ENCODE results near the gene LYPD6. TPM values are rescaled to one million over a fixed set of nuclear protein-coding genes. Genes with fewer than 3 reads are reported as not detected.

Gene LYPD6
- total RNA-seq, 1 donor from 2014 or later = 16.4 TPM

- Mint-ChIP-seq H3K27ac (peak overlapping the region; percentile 85), H3K4me3 (no peak overlapping the region), H3K27me3 (no peaks in the 10 kb centered on the region), H3K36me3 (peaks cover 18% of the 10 kb centered on the region), H3K9me3 (no peaks in the 10 kb centered on the region), H3K4me1 (ENCODE audit: unreplicated experiment) (peaks cover 40% of the 10 kb centered on the region)
- no peak for DNase-seq (ENCODE audit: extremely low spot score, unreplicated experiment)
- TF ChIP-seq CTCF (conservative IDR thresholded peaks at IDR 0.05) = no peak
These were observed 93.2 kb downstream of the LYPD6 start for GRCh38 chr2:149423630-149424029.

- Mint-ChIP-seq H3K27ac (peak overlapping the region; percentile 8), H3K4me3 (no peak overlapping the region), H3K4me1 (ENCODE audit: unreplicated experiment) (peaks cover 33% of the 10 kb centered on the region), H3K36me3 (peaks cover 16% of the 10 kb centered on the region), H3K9me3 (no peaks in the 10 kb centered on the region), H3K27me3 (no peaks in the 10 kb centered on the region)
- DNase-seq (ENCODE audit: extremely low spot score, unreplicated experiment) = no peak
- TF ChIP-seq CTCF (conservative IDR thresholded peaks at IDR 0.05) = no peak
These were observed 97.0 kb downstream of the LYPD6 start for GRCh38 chr2:149427387-149427786.

GRCh38 chr2:149428783-149429182, 98.4 kb downstream of the LYPD6 start:
- Mint-ChIP-seq H3K27ac (no peak overlapping the region), H3K4me1 (ENCODE audit: unreplicated experiment) (peaks cover 29% of the 10 kb centered on the region), H3K36me3 (peaks cover 12% of the 10 kb centered on the region), H3K4me3 (no peak overlapping the region), H3K27me3 (no peaks in the 10 kb centered on the region), H3K9me3 (no peaks in the 10 kb centered on the region)
- no peak for TF ChIP-seq CTCF (conservative IDR thresholded peaks at IDR 0.05)
- no peak for DNase-seq (ENCODE audit: extremely low spot score, unreplicated experiment)

- TF ChIP-seq CTCF (conservative IDR thresholded peaks at IDR 0.05) = no peak
- DNase-seq (ENCODE audit: extremely low spot score, unreplicated experiment) = no peak
- Mint-ChIP-seq H3K27ac (no peak overlapping the region), H3K4me3 (no peak overlapping the region), H3K27me3 (no peaks in the 10 kb centered on the region), H3K36me3 (peaks cover 6% of the 10 kb centered on the region), H3K9me3 (peaks cover 5% of the 10 kb centered on the region), H3K4me1 (ENCODE audit: unreplicated experiment) (peaks cover 29% of the 10 kb centered on the region)
These were observed 100.7 kb downstream of the LYPD6 start for GRCh38 chr2:149430743-149431736.

GRCh38 chr2:149438330-149438960, 108.1 kb downstream of the LYPD6 start:
- no peak for TF ChIP-seq CTCF (conservative IDR thresholded peaks at IDR 0.05)
- peaks cover 29% of the 10 kb centered on the region for H3K4me1 Mint-ChIP-seq (ENCODE audit: unreplicated experiment)
- peaks cover 5% of the 10 kb centered on the region for H3K9me3 Mint-ChIP-seq
- no peaks in the 10 kb centered on the region for H3K27me3 Mint-ChIP-seq
- H3K27ac Mint-ChIP-seq = no peak overlapping the region
- DNase-seq (ENCODE audit: extremely low spot score, unreplicated experiment) = no peak
- no peak overlapping the region for H3K4me3 Mint-ChIP-seq
- peaks cover 24% of the 10 kb centered on the region for H3K36me3 Mint-ChIP-seq

All from type B pancreatic cell (in vitro differentiated cells).